CD4-positive, alpha-beta T cell (primary cell): ENCODE measurements around the gene RPS23. TPM values are rescaled to one million over a fixed set of nuclear protein-coding genes. Genes with fewer than 3 reads are reported as not detected.

Experiments
- ATAC-seq: fragments of 200-7000 bp; cut with Tn5 transposase; one replicate; pipeline ENCODE4 v1.10.0; 2022; ENCODE audit warnings: mild to moderate bottlenecking; ENCODE audit not compliant: poor library complexity
- CTCF ChIA-PET: fragments of 350-600 bp; sonication (Branson Sonifier 250); formaldehyde crosslinking; loops from one replicate; lab custom pipeline; 2021; ENCODE audit warnings: antibody characterized with exemption, inconsistent platforms; lab: Charles Lee
- POLR2A ChIA-PET: fragments of 350-600 bp; sonication (Branson Sonifier 250); formaldehyde crosslinking; loops from one replicate; lab custom pipeline; 2021; ENCODE audit warnings: antibody characterized with exemption, inconsistent platforms; lab: Charles Lee
- DNase-seq, 14 experiments: peaks; one replicate each; pipeline ENCODE4 v3.0.0-alpha.2; 2013 to 2020; ENCODE audit warnings: mixed read lengths in 2 of 14
- H3K27ac ChIP-seq, 2 donors: one replicate each; pipeline versions ENCODE4 v1.5.1 to v1.7.0; 2013; ENCODE audit warnings: low read length in 2 of 2, low read depth in 1 of 2, mild to moderate bottlenecking in 1 of 2
- H3K27me3 ChIP-seq, 2 experiments: 1 replicate in 1 of 2; 2 replicates in 1 of 2; pipeline versions ENCODE4 v1.6.1 to v1.7.0; 2013; ENCODE audit warnings: low read length in 2 of 2, control low read depth in 1 of 2, mild to moderate bottlenecking in 1 of 2, moderate library complexity in 1 of 2; ENCODE audit not compliant: insufficient read depth in 2 of 2, control insufficient read depth in 1 of 2
- H3K36me3 ChIP-seq: one replicate; pipeline ENCODE4 v1.6.1; 2013; ENCODE audit warnings: low read length, control low read depth; ENCODE audit not compliant: insufficient read depth
- H3K4me1 ChIP-seq: one replicate; pipeline ENCODE4 v1.6.1; 2013; ENCODE audit warnings: low read length, control low read depth; ENCODE audit not compliant: insufficient read depth
- H3K4me3 ChIP-seq: one replicate; pipeline ENCODE4 v1.5.1; 2013; ENCODE audit warnings: mild to moderate bottlenecking, low read length, moderate library complexity
- H3K9me3 ChIP-seq, 2 experiments: 1 replicate in 1 of 2; 2 replicates in 1 of 2; pipeline versions ENCODE4 v1.6.1 to v1.7.0; 2013; ENCODE audit warnings: low read length in 2 of 2, mild to moderate bottlenecking in 2 of 2, control low read depth in 1 of 2, moderate library complexity in 1 of 2; ENCODE audit not compliant: control insufficient read depth in 1 of 2, insufficient read depth in 1 of 2
- H3K27ac Mint-ChIP-seq: one replicate; pipeline ENCODE4 v1.8.0; 2020; ENCODE audit warnings: mixed read lengths
- H3K27me3 Mint-ChIP-seq: one replicate; pipeline ENCODE4 v1.8.0; 2021; ENCODE audit warnings: mixed read lengths
- H3K36me3 Mint-ChIP-seq: one replicate; pipeline ENCODE4 v1.8.0; 2021; ENCODE audit warnings: low read depth, mixed read lengths
- H3K4me1 Mint-ChIP-seq: one replicate; pipeline ENCODE4 v1.8.0; 2021; ENCODE audit warnings: low read depth, mixed read lengths
- H3K4me3 Mint-ChIP-seq: one replicate; pipeline ENCODE4 v1.8.0; 2020; ENCODE audit warnings: mild to moderate bottlenecking, mixed read lengths
- H3K9me3 Mint-ChIP-seq: one replicate; pipeline ENCODE4 v1.8.0; 2020; ENCODE audit warnings: mixed read lengths
- intact Hi-C, 2 experiments: fragments of 100-400 bp; cut with DNase I in 1 of 2; cut with micrococcal nuclease in 1 of 2; formaldehyde crosslinking; loops; one replicate each; pipeline versions ENCODE4 v1.15.1 to v1.9.0; 2023 to 2025; cut with DNase I, micrococcal nuclease
- total RNA-seq, 174 experiments: library from RNA in 2 of 174; stranded (reverse) in 2 of 174; gene quantifications; one replicate each; pipeline ENCODE4 v1.2.3 and lab custom pipeline; 2021 to 2026
- TF ChIP-seq, protein P1 (sequence below): fragments of 200-600 bp; IDR thresholded peaks from one replicate; pipeline ENCODE4 v1.8.0; 2022; ENCODE audit warnings: antibody characterized with exemption, mild to moderate bottlenecking

RPS23 gene
- total RNA-seq, 2 experiments from 2014 or later = 4,190 to 4,212 TPM

GRCh38 chr5:82285206-82285605 is 7.1 kb upstream of the RPS23 start:
- TF ChIP-seq, protein P1, sequence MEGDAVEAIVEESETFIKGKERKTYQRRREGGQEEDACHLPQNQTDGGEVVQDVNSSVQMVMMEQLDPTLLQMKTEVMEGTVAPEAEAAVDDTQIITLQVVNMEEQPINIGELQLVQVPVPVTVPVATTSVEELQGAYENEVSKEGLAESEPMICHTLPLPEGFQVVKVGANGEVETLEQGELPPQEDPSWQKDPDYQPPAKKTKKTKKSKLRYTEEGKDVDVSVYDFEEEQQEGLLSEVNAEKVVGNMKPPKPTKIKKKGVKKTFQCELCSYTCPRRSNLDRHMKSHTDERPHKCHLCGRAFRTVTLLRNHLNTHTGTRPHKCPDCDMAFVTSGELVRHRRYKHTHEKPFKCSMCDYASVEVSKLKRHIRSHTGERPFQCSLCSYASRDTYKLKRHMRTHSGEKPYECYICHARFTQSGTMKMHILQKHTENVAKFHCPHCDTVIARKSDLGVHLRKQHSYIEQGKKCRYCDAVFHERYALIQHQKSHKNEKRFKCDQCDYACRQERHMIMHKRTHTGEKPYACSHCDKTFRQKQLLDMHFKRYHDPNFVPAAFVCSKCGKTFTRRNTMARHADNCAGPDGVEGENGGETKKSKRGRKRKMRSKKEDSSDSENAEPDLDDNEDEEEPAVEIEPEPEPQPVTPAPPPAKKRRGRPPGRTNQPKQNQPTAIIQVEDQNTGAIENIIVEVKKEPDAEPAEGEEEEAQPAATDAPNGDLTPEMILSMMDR = no peak
- Mint-ChIP-seq H3K9me3 (no peaks in the 10 kb centered on the region), H3K27ac (no peak overlapping the region), H3K27me3 (no peaks in the 10 kb centered on the region), H3K36me3 (no peaks in the 10 kb centered on the region), H3K4me3 (no peak overlapping the region), H3K4me1 (no peaks in the 10 kb centered on the region)
- ChIA-PET POLR2A (no interaction called here), CTCF (no interaction called here)
- no peak overlapping the region for H3K4me3 ChIP-seq
- H3K9me3 ChIP-seq = no peaks in the 10 kb centered on the region
- DNase-seq = no peak
- intact Hi-C loops = loop anchor here in 1 of 2 experiments (10.0 kb wide), 1 partner anchor 1880 kb away; the partner anchor contains the start of gene ZFYVE16
- H3K36me3 ChIP-seq = no peaks in the 10 kb centered on the region
- no peak overlapping the region for H3K27ac ChIP-seq
- no peak for ATAC-seq
- no peaks in the 10 kb centered on the region for H3K27me3 ChIP-seq
- H3K4me1 ChIP-seq = no peaks in the 10 kb centered on the region

- no peaks in the 10 kb centered on the region for H3K27me3 ChIP-seq
- ChIA-PET POLR2A (no interaction called here), CTCF (no interaction called here)
- H3K4me3 ChIP-seq = no peak overlapping the region
- intact Hi-C loops = loop anchor here in 1 of 2 experiments (10.0 kb wide), 1 partner anchor 1879 kb away; the partner anchor contains the start of gene ZFYVE16
- ATAC-seq (no peak), DNase-seq (no peak)
- H3K9me3 Mint-ChIP-seq = no peaks in the 10 kb centered on the region
- H3K4me3 Mint-ChIP-seq = no peak overlapping the region
- TF ChIP-seq, protein P1 = no peak
- H3K4me1 ChIP-seq = peaks cover 3% of the 10 kb centered on the region
- H3K4me1 Mint-ChIP-seq = no peaks in the 10 kb centered on the region
- H3K36me3 Mint-ChIP-seq = no peaks in the 10 kb centered on the region
- no peak overlapping the region for H3K27ac Mint-ChIP-seq
- no peak overlapping the region for H3K27ac ChIP-seq
- H3K36me3 ChIP-seq = no peaks in the 10 kb centered on the region
- no peaks in the 10 kb centered on the region for H3K27me3 Mint-ChIP-seq
- no peaks in the 10 kb centered on the region for H3K9me3 ChIP-seq
Measured at GRCh38 chr5:82283893-82284292, 5.7 kb upstream of the RPS23 start.

- peak overlapping the region; percentile 94 for H3K4me3 Mint-ChIP-seq
- intact Hi-C loops = loop anchor here in 1 of 2 experiments (5.0 to 10.0 kb wide), 6 partner anchors 307 to 1622 kb away; partner anchors contain the start of genes ATG10, SSBP2, TMEM167A and XRCC4
- peaks cover 44% of the 10 kb centered on the region for H3K36me3 Mint-ChIP-seq
- CTCF ChIA-PET = no interaction called here
- POLR2A ChIA-PET = interaction anchor here (0.7 to 3.1 kb wide), 5 partner anchors 76 to 977 kb away, joined by 3 to 12 read pairs (median 9); partner anchors contain the start of genes SSBP2, TMEM167A, XRCC4 and ZCCHC9
- DNase-seq (no peak), ATAC-seq (no peak)
- Histone ChIP-seq H3K27me3 (no peaks in the 10 kb centered on the region), H3K4me1 (peaks cover 18% of the 10 kb centered on the region), H3K9me3 (no peaks in the 10 kb centered on the region), H3K4me3 (peak overlapping the region; percentile 78), H3K27ac (peak overlapping the region; percentile 62 to 63), H3K36me3 (peaks cover 31% of the 10 kb centered on the region)
- TF ChIP-seq, protein P1 = no peak
- no peaks in the 10 kb centered on the region for H3K9me3 Mint-ChIP-seq
- no peaks in the 10 kb centered on the region for H3K27me3 Mint-ChIP-seq
- H3K4me1 Mint-ChIP-seq = peaks cover 29% of the 10 kb centered on the region
- H3K27ac Mint-ChIP-seq = peak overlapping the region; percentile 94
Measured at GRCh38 chr5:82278711-82279370, 687 bp upstream of the RPS23 start.
